ENCODE results near the gene DEPDC1B.
"Not testable (repeated sequence)": the region's sequence is repeated elsewhere in the genome, so short reads cannot be mapped to it uniquely, and the experiment has no call there.

Gene DEPDC1B

DNA sequence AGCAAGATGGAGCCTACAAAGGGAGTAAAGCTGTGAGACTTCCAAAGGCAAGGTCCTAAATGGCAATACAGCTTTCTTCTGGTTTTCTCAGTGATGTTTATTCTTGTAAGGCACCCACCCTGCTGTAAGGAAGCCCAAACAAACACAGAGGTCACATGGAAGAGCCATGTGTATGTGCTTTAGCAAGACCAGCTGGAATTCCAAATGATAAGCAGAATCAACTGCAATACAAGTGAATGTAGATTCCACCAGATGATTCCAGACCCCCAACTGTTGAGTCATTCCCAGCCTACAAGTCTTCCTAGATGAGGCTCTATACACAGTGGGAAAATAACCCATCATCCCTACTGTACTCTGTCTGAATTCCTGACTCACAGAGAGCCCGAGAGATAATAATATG is 122.8 kb downstream of the DEPDC1B start:
- no peak for DNase-seq (ENCODE audit: low spot score)
- TF ChIP-seq, protein P1, sequence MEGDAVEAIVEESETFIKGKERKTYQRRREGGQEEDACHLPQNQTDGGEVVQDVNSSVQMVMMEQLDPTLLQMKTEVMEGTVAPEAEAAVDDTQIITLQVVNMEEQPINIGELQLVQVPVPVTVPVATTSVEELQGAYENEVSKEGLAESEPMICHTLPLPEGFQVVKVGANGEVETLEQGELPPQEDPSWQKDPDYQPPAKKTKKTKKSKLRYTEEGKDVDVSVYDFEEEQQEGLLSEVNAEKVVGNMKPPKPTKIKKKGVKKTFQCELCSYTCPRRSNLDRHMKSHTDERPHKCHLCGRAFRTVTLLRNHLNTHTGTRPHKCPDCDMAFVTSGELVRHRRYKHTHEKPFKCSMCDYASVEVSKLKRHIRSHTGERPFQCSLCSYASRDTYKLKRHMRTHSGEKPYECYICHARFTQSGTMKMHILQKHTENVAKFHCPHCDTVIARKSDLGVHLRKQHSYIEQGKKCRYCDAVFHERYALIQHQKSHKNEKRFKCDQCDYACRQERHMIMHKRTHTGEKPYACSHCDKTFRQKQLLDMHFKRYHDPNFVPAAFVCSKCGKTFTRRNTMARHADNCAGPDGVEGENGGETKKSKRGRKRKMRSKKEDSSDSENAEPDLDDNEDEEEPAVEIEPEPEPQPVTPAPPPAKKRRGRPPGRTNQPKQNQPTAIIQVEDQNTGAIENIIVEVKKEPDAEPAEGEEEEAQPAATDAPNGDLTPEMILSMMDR (IDR thresholded peaks at IDR 0.05; ENCODE audit: extremely low read depth, missing control alignments), result no peak

DNA sequence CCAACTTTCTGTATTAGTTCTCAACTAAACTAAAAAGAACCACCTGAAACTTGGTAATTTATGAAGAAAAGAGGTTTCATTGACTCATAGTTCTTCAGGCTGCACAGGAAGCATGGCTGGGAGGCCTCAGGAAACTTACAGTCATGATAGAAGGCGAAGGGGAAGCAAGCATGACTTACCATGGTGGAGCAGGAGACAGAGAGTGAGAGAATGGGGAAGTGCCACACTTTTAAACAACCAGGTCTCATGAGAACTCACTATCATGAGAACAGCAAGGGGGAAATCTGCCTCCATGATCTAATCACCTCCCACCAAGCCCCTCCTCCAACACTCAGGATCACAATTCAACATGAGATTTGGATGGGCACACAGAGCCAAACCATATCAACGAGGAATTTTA is 123.5 kb downstream of the DEPDC1B start:
- TF ChIP-seq, protein P1 (IDR thresholded peaks at IDR 0.05; ENCODE audit: extremely low read depth, missing control alignments), result no peak
- no peak for DNase-seq (ENCODE audit: low spot score)

DNA sequence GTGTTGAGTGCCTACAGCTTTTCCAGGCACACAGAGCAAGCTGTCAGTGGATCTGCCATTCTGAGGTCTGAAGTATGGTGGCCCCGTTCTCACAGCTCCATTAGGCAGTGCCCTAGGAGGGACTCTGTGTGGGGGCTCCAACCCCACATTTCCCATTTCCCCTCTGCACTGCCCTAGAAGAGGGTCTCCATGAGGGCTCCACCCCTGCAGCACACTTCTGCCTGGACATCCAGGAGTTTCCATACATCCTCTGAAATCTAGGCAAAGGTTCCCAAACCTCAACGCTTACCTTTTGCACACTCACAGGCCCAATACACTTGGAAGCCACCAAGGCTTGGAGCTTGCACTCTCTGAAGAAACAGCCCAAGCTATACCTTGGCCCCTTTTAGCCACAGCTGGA is 131.3 kb downstream of the DEPDC1B start:
- TF ChIP-seq, protein P1 (IDR thresholded peaks at IDR 0.05; ENCODE audit: extremely low read depth, missing control alignments), result no peak
- DNase-seq (ENCODE audit: low spot score), result no peak

DNA sequence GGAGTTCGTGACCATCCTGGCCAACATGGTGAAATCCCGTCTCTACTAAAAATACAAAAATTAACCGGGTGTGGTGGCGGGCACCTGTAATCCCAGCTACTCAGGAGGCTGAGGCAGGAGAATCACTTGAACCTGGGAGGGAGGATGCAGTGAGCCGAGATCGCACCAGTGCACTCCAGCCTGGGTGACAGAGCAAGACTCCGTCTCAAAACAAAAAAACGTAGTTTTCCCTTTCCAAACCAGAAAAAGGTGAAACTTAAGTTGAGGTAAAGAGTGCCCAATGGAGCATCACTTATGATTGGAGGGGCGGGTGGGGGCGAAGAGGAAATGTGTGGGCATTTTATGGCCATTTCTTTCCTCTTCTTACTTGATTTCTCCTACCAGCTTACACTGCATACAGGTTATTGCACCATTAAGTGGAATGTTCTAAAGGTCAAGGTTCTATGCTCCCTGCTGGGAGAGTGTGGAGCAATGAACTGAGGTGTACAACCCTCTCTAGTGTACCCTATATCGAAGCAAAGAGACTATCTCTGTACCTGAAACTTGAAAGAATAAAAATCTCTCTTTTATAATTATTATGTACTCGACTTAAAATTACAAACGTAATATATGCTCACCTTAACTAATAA is 136.2 kb downstream of the DEPDC1B start:
- DNase-seq (ENCODE audit: low spot score), result no peak
- TF ChIP-seq, protein P1 (IDR thresholded peaks at IDR 0.05; ENCODE audit: extremely low read depth, missing control alignments), result no peak

DNA sequence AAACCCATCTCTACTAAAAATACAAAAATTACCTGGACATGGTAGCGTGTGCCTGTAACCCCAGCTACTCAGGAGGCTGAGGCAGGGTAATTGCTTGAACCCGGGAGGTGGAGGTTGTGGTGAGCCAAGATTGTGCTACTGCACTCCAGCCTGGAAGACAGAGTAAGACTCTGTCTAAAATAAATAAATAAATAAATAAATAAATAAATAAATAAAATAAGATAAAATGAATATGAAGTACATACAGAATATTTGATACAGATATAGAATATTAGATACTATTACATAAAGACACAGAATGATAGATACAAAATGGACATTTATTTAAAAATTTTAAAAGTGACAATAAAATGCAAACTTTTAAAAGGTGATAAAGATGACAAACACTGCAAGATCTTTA is 146.7 kb downstream of the DEPDC1B start:
- not testable (repeated sequence) for DNase-seq (ENCODE audit: low spot score)

DNA sequence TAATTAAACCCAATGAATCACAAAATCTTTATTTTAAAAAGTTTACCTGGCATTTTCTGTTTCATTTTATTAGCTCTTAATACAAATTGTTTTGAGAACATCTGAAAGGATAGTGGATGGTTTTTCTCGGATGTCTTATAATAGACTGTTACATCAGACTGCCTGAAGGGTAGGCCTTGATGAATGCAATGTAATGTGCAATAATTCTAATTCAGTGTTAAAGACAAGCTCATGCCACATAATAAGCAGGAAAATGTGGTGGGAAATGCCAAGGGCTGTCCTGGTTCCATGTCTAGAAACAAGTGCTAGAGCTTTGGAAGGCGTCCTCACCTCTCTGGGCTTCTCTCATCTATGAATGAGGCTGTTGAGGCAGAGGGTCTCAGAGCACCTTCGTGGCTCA is 148.1 kb downstream of the DEPDC1B start:
- TF ChIP-seq, protein P1 (IDR thresholded peaks at IDR 0.05; ENCODE audit: extremely low read depth, missing control alignments), result no peak
- DNase-seq (ENCODE audit: low spot score), result no peak

DNA sequence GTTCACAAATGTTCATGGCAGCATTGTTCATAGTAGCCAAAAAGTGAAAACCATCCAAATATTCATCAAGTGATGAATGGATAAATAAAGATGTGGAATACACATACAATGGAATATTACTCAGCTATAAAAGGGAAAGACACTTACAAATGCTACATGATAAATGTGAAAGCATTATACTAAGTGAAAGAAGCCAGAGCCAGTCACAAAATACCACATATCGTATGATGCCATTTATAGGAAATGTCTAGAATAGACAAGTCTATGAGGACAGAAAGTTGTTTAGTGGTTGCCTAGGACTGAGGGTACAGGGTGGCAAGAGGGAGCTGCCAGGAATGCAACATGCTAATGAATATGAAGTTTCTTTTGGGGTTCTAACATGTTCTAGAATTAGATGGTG is 148.7 kb downstream of the DEPDC1B start:
- TF ChIP-seq, protein P1 (IDR thresholded peaks at IDR 0.05; ENCODE audit: extremely low read depth, missing control alignments), result no peak
- no peak for DNase-seq (ENCODE audit: low spot score)

DNA sequence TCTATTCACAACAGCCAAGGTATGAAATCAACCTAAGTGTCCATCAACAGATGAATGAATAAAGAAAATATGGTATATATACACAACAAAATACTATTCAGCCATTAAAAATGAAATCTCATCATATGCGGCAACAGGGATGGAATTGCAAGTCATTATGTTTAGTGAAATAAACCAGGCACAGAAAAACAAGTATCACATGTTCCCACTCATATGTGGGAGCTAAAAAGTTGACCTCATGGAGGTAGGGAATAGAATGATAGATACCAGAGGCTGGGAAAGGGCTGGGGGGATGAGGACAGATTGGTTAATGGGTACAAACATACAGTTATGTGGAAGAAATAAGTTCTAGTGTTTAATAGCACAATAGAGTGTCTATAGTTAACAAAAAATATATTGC is 149.7 kb downstream of the DEPDC1B start:
- TF ChIP-seq, protein P1 (IDR thresholded peaks at IDR 0.05; ENCODE audit: extremely low read depth, missing control alignments), result no peak
- DNase-seq (ENCODE audit: low spot score), result no peak
